AG04450 (cell line): ENCODE data around the gene DBNL. TPM values are rescaled to one million over a fixed set of nuclear protein-coding genes. Genes with fewer than 3 reads are reported as not detected.

Experiments used
- CTCF ChIA-PET: fragments of 300-600, 350-600 bp; formaldehyde crosslinking; extraction: SDS; loops from one replicate; lab custom pipeline; 2022; ENCODE audit warnings: antibody characterized with exemption, inconsistent platforms; lab: Charles Lee
- POLR2A ChIA-PET: fragments of 350-600 bp; formaldehyde crosslinking; extraction: SDS; loops from one replicate; lab custom pipeline; 2021; ENCODE audit warnings: antibody characterized with exemption, inconsistent platforms; lab: Yijun Ruan, JAX
- DNase-seq: peaks from one replicate; pipeline ENCODE4 v3.0.0-alpha.2; 2011; ENCODE audit warnings: low read depth, low spot score
- H3K27ac ChIP-seq: one replicate; pipeline ENCODE4 v1.5.1; 2012; ENCODE audit warnings: low read depth, low read length, control low read depth
- H3K27me3 ChIP-seq: one replicate; pipeline ENCODE4 v1.6.0; 2012; ENCODE audit warnings: low read length; ENCODE audit not compliant: control insufficient read depth, insufficient read depth
- H3K4me3 ChIP-seq: 2 replicates; pipeline ENCODE4 v1.5.1; 2011; ENCODE audit warnings: mild to moderate bottlenecking, low read depth, low read length, control low read depth
- H3K9me3 ChIP-seq: 2 replicates; pipeline ENCODE4 v1.5.1; 2012; ENCODE audit warnings: low read length; ENCODE audit not compliant: control insufficient read depth, insufficient read depth
- CTCF ChIP-seq: IDR thresholded peaks from 2 replicates; pipeline ENCODE4 v1.5.1; 2011; ENCODE audit warnings: low read depth, low read length, control low read depth, inconsistent platforms
- polyA plus RNA-seq: library from polyadenylated mRNA; depleted of rRNA; stranded (reverse); fragments of >200 nt; gene quantifications from 2 replicates; pipeline ENCODE4 v1.2.3, GENCODE V29; 2011

DBNL gene
- polyA plus RNA-seq, 1 experiment, result 76.1 TPM

GRCh38 chr7:44077061-44077460 is 32.6 kb downstream of the DBNL start:
- no peaks in the 10 kb centered on the region; the same call in 1 of the 2 replicates for H3K9me3 ChIP-seq
- ChIA-PET POLR2A (no interaction called here), CTCF (no interaction called here)
- H3K27ac ChIP-seq, result no peak overlapping the region
- no peak overlapping the region for H3K4me3 ChIP-seq
- TF ChIP-seq CTCF, result no peak
- no peaks in the 10 kb centered on the region for H3K27me3 ChIP-seq
- no peak for DNase-seq

GRCh38 chr7:44077681-44078091 is 33.2 kb downstream of the DBNL start:
- no peaks in the 10 kb centered on the region for H3K27me3 ChIP-seq
- ChIA-PET POLR2A (no interaction called here), CTCF (no interaction called here)
- DNase-seq, result no peak
- H3K27ac ChIP-seq, result no peak overlapping the region
- no peak for TF ChIP-seq CTCF
- no peaks in the 10 kb centered on the region; the same call in 1 of the 2 replicates for H3K9me3 ChIP-seq
- H3K4me3 ChIP-seq, result no peak overlapping the region

- TF ChIP-seq CTCF, result no peak
- POLR2A ChIA-PET, result no interaction called here
- Histone ChIP-seq H3K9me3 (no peaks in the 10 kb centered on the region; the same call in 1 of the 2 replicates), H3K4me3 (no peak overlapping the region), H3K27ac (no peak overlapping the region), H3K27me3 (no peaks in the 10 kb centered on the region)
- DNase-seq, result no peak
- CTCF ChIA-PET, result no interaction called here
These were observed 34.0 kb downstream of the DBNL start for GRCh38 chr7:44078521-44078920.

GRCh38 chr7:44079331-44080021 is 35.0 kb downstream of the DBNL start:
- no peaks in the 10 kb centered on the region; the same call in 1 of the 2 replicates for H3K9me3 ChIP-seq
- POLR2A ChIA-PET, result no interaction called here
- H3K27me3 ChIP-seq, result no peaks in the 10 kb centered on the region
- DNase-seq, result no peak
- no peak overlapping the region for H3K4me3 ChIP-seq
- TF ChIP-seq CTCF, result no peak
- CTCF ChIA-PET, result no interaction called here
- H3K27ac ChIP-seq, result no peak overlapping the region

GRCh38 chr7:44080118-44080517 is 35.6 kb downstream of the DBNL start:
- ChIA-PET CTCF (no interaction called here), POLR2A (no interaction called here)
- no peak for TF ChIP-seq CTCF
- no peaks in the 10 kb centered on the region for H3K27me3 ChIP-seq
- no peak overlapping the region for H3K4me3 ChIP-seq
- DNase-seq, result no peak
- no peak overlapping the region for H3K27ac ChIP-seq
- no peaks in the 10 kb centered on the region; the same call in 1 of the 2 replicates for H3K9me3 ChIP-seq
